ENCODE measurements around the gene TMEM107.

DNA sequence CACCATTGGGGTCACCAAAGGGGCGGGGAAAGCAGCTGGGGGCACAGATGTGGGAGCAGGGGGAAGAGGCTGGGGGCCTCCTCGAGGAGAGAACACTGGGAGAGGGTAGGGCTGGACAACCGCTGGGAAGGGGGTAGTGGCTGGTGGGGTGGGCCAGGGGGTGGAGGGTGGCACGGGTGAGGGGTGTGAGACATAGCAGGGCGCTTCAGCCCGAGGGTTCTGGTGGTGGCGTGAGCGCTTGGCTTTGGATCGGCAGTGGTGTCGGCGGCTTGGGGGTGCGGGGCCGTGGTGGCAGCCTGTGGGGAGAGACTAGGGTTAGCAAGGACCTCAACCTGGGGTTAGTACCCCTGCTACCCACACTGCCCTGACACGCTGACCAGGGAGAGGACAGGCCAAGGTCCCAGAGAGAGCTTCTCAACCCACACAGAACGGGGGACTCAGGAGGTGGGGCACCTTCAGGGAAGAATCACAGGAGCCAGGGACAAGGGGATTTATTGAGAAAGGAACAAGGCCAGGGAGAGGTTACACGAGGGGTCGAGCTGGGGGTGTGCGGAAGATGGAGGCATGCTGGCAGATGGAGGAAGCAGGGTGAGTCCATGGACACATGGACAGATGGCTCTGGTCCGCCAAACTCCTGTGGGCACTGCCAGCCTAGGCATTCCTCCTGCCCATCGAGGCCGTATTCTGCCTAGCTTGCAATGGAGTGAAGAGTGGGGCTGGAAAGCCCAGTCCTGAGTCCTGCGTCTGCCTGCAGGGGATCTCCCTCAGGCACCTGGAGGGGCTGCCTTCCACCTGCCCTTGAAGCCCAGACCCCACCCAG lies 32.4 kb downstream of the TMEM107 start:
- TF ChIP-seq, protein P1, sequence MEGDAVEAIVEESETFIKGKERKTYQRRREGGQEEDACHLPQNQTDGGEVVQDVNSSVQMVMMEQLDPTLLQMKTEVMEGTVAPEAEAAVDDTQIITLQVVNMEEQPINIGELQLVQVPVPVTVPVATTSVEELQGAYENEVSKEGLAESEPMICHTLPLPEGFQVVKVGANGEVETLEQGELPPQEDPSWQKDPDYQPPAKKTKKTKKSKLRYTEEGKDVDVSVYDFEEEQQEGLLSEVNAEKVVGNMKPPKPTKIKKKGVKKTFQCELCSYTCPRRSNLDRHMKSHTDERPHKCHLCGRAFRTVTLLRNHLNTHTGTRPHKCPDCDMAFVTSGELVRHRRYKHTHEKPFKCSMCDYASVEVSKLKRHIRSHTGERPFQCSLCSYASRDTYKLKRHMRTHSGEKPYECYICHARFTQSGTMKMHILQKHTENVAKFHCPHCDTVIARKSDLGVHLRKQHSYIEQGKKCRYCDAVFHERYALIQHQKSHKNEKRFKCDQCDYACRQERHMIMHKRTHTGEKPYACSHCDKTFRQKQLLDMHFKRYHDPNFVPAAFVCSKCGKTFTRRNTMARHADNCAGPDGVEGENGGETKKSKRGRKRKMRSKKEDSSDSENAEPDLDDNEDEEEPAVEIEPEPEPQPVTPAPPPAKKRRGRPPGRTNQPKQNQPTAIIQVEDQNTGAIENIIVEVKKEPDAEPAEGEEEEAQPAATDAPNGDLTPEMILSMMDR (IDR thresholded peaks at IDR 0.05) = no peak
- TF ChIP-seq POLR2A (IDR thresholded peaks at IDR 0.05) = no peak
